SH-SY5Y (cell line): ENCODE data around the gene STC2.

ENCODE experiments used
- GATA2 ChIP-seq: IDR thresholded peaks from 2 replicates; pipeline ENCODE4 v1.6.1; 2011; ENCODE audit warnings: mild to moderate bottlenecking, low read depth, low read length
- GATA3 ChIP-seq: IDR thresholded peaks from 2 replicates; pipeline ENCODE4 v1.6.1; 2011; ENCODE audit warnings: low read depth, mild to moderate bottlenecking, low read length, moderate library complexity

GRCh38 chr5:173331287-173331686, 3.1 kb upstream of the STC2 start:
- TF ChIP-seq GATA2 = no peak
- no peak for TF ChIP-seq GATA3
